ENCODE measurements around the gene CDHR1. TPM values are rescaled to one million over a fixed set of nuclear protein-coding genes. Genes with fewer than 3 reads are reported as not detected.

CDHR1 gene
- total RNA-seq, 1 experiment from 2014 or later: 6.6 TPM

GRCh38 chr10:84234479-84234878, 40.1 kb downstream of the CDHR1 start:
- no peak overlapping the region for H4K91ac ChIP-seq (ENCODE audit: insufficient read length, low read depth, low read length)
- H3K4me2 ChIP-seq (ENCODE audit: insufficient read depth, insufficient read length, low read length): no peak overlapping the region
- Mint-ChIP-seq H3K36me3 (ENCODE audit: insufficient read depth in 1 of 3, low read depth in 3 of 3) (no peaks in the 10 kb centered on the region), H3K27me3 (ENCODE audit: low read depth) (peaks cover 40% of the 10 kb centered on the region), H3K4me3 (no peak overlapping the region), H3K27ac (peak overlapping the region in 1 of 3 experiments; percentile 15; a peak in 1 of 7 replicates), H3K9me3 (no peaks in the 10 kb centered on the region), H3K4me1 (peaks cover 4% of the 10 kb centered on the region in 2 experiments; a peak in 3 of 4 replicates)
- H3T11ph ChIP-seq (ENCODE audit: low read length): no peak overlapping the region
- H3K14ac ChIP-seq (ENCODE audit: insufficient read depth, low read length): no peak overlapping the region
- H3K4me1 ChIP-seq (ENCODE audit: insufficient read depth, low read length): no peaks in the 10 kb centered on the region
- H4K5ac ChIP-seq (ENCODE audit: insufficient read length, low read depth, low read length): no peak overlapping the region
- H3K79me2 ChIP-seq (ENCODE audit: insufficient read depth, low read length): no peaks in the 10 kb centered on the region
- H3K18ac ChIP-seq (ENCODE audit: insufficient read length, low read depth, low read length): no peak overlapping the region
- H4K20me1 ChIP-seq (ENCODE audit: control insufficient read depth, insufficient read depth, insufficient read length): no peaks in the 10 kb centered on the region
- no peak overlapping the region for H2BK12ac ChIP-seq (ENCODE audit: insufficient read length, low read depth, low read length)
- no peak overlapping the region for H3K4ac ChIP-seq (ENCODE audit: low read depth, low read length)
- H4K8ac ChIP-seq (replicated peaks; ENCODE audit: insufficient read length, low read depth, low read length): no peak overlapping the region
- no peak for TF ChIP-seq CTCF (conservative IDR thresholded peaks at IDR 0.05)
- no peaks in the 10 kb centered on the region for H3K9me3 ChIP-seq (ENCODE audit: control insufficient read depth, low read depth, low read length)
- H2AK5ac ChIP-seq (ENCODE audit: insufficient read length, low read length): no peak overlapping the region
- H3K27me3 ChIP-seq (ENCODE audit: insufficient read depth, low read length): peaks cover 3% of the 10 kb centered on the region; the same call in 1 of the 2 replicates
- DNase-seq: no peak
- no CpG with 5 or more reads among the region's 4 CpGs for WGBS (ENCODE audit: extremely low coverage, insufficient read length, low lambda C conversion rate)
- no peak overlapping the region for H2BK5ac ChIP-seq (ENCODE audit: insufficient read length, low read length)
- no peak overlapping the region for H3K23ac ChIP-seq (ENCODE audit: insufficient read length, low read depth, low read length)
- no peak overlapping the region for H3K56ac ChIP-seq (ENCODE audit: insufficient read length, low read depth, low read length)
- no peak overlapping the region for H2BK20ac ChIP-seq (ENCODE audit: low read depth, low read length, poor library complexity, severe bottlenecking)
- no peak overlapping the region for H2BK120ac ChIP-seq (ENCODE audit: low read depth, low read length, poor library complexity, severe bottlenecking)
- H2BK15ac ChIP-seq (ENCODE audit: low read depth, low read length): no peak overlapping the region
- no peaks in the 10 kb centered on the region for H3K79me1 ChIP-seq (ENCODE audit: insufficient read depth, low read depth, low read length, poor library complexity, severe bottlenecking)
- H2AFZ ChIP-seq (ENCODE audit: low read length): no peak overlapping the region
- H3K23me2 ChIP-seq (ENCODE audit: insufficient read length, low read depth, low read length, poor library complexity, severe bottlenecking): no peaks in the 10 kb centered on the region
- H3K27ac ChIP-seq (ENCODE audit: insufficient read length, low read depth, low read length): no peak overlapping the region
- no peak overlapping the region for H3K9ac ChIP-seq (ENCODE audit: extremely low read depth, insufficient read length, low read length)

All from H9 (cell line).